ENCODE results near the gene YIPF6. TPM values are rescaled to one million over a fixed set of nuclear protein-coding genes. Genes with fewer than 3 reads are reported as not detected.

The YIPF6 gene
- total RNA-seq (2011; cell fraction: chromatin; rRNA removed; ENCODE audit: low replicate concordance), result 22.5 and 60.7 TPM in 2 replicates
- 18.8 and 20.0 TPM in 2 replicates for total RNA-seq (2011; cell fraction: nucleolus; rRNA removed)
- 38.9 and 76.5 TPM in 2 replicates for total RNA-seq (2011; cell fraction: nucleoplasm; rRNA removed)
- 7.7 and 10.7 TPM in 2 replicates for total RNA-seq (2014; rRNA removed)
- 25.8 and 30.3 TPM in 2 replicates for total RNA-seq (2014; rRNA removed; fragmentation: Illumina TruSeq; extraction: Trizol)
- total RNA-seq (2015; rRNA removed; fragmentation: Illumina TruSeq; extraction: Trizol), result 12.0 and 14.1 TPM in 2 replicates
- 22.4 and 26.5 TPM in 2 replicates for total RNA-seq (2021)
- polyA plus RNA-seq (2011; rRNA removed), result 29.1 and 32.1 TPM in 2 replicates
- polyA plus RNA-seq (2011; cell fraction: cytosol; rRNA removed), result 10.4 and 24.0 TPM in 2 replicates
- polyA plus RNA-seq (2011; cell fraction: nucleus; rRNA removed), result 17.6 and 24.1 TPM in 2 replicates
- 11.5 and 13.9 TPM in 2 replicates for polyA plus RNA-seq (2012)
- 14.3 and 15.6 TPM in 2 replicates for polyA plus RNA-seq (2014; fragmentation: Illumina TruSeq; extraction: Trizol)
- 10 to 100 TPM; 31.3 to 44.2 TPM for polyA plus RNA-seq (2014; fragmentation: Nextera tagmentation; extraction: Ambion mirVana)
- polyA plus RNA-seq (2014; rRNA removed), result 10.3 and 12.8 TPM in 2 replicates
- 18.1 and 20.2 TPM in 2 replicates for polyA minus RNA-seq (2011; rRNA and poly(A)+ RNA removed)
- polyA minus RNA-seq (2011; cell fraction: cytosol; rRNA and poly(A)+ RNA removed), result 6.5 and 9.6 TPM in 2 replicates
- polyA minus RNA-seq (2011; cell fraction: nucleus; rRNA and poly(A)+ RNA removed), result 9.6 and 15.7 TPM in 2 replicates
- percentile 82 among the genes with signal in this experiment for Bru-seq, nascent RNA
- BruChase-seq, experiment 1, labeled RNA remaining after a 2-hour chase, result percentile 88 among the genes with signal in this experiment
- percentile 89 among the genes with signal in this experiment for BruChase-seq, experiment 2, labeled RNA remaining after a 6-hour chase
- long read RNA-seq, experiment 1, full-length matches to known transcripts, result 50 of 66 reads
- long read RNA-seq, experiment 1, partial matches to known transcripts, result 3 of 66 reads
- long read RNA-seq, experiment 1, other reads (novel, unspliced or antisense), result 13 of 66 reads
- long read RNA-seq, experiment 2, full-length matches to known transcripts, result 6 of 23 reads
- long read RNA-seq, experiment 2, partial matches to known transcripts, result 3 of 23 reads
- long read RNA-seq, experiment 2, other reads (novel, unspliced or antisense), result 14 of 23 reads
- long read RNA-seq, experiment 3, full-length matches to known transcripts, result 28 of 29 reads
- long read RNA-seq, experiment 3, partial matches to known transcripts, result 0 of 29 reads
- long read RNA-seq, experiment 3, other reads (novel, unspliced or antisense), result 1 of 29 reads

- Histone ChIP-seq H3K27ac (ENCODE audit: extremely low read depth, low read depth, low read length) (peak within 1 kb of the TSS; percentile 98), H3K36me3 (ENCODE audit: control insufficient read depth, insufficient read depth, low read length) (peaks cover 21% of the 10 kb centered on the region; the same call in 2 of the 3 replicates), H4K20me1 (replicated peaks; ENCODE audit: control insufficient read depth, insufficient read depth, low read length) (no peaks in the 10 kb centered on the region; the same call in 1 of the 2 replicates), H3K9me1 (ENCODE audit: control insufficient read depth, insufficient read depth, low read length) (peaks cover 2% of the 10 kb centered on the region), H3K79me2 (ENCODE audit: control insufficient read depth, insufficient read depth, low read length) (peaks cover 58% of the 10 kb centered on the region), H3K4me2 (ENCODE audit: insufficient read depth, low read length) (peak within 1 kb of the TSS; percentile 94), H3K9ac (ENCODE audit: insufficient read depth in 1 of 2, low read depth in 2 of 2, low read length in 2 of 2) (peak within 1 kb of the TSS; percentile 98 to 99), H3K4me3 (peak within 1 kb of the TSS; percentile 88), H3K4me1 (replicated peaks in 1 of 2; ENCODE audit: control insufficient read depth in 2 of 2, insufficient read depth in 2 of 2, low read length in 2 of 2) (peaks cover 0 to 14% of the 10 kb centered on the region in 2 experiments; a peak in 4 of 5 replicates), H3K27me3 (ENCODE audit: control insufficient read depth in 2 of 2, insufficient read depth in 2 of 2, low read length in 2 of 2) (no peaks in the 10 kb centered on the region), H2AFZ (ENCODE audit: low read depth, low read length) (peak within 1 kb of the TSS; percentile 98), H3K9me3 (replicated peaks; ENCODE audit: control insufficient read depth, insufficient read depth, low read depth, low read length) (no peaks in the 10 kb centered on the region)
- WGBS (ENCODE audit: insufficient coverage, low coverage, missing lambda C conversion rate), result under 1% methylated on average over 28 of the region's 68 CpGs
- POLR2A ChIA-PET, result interaction anchor here (0.6 to 1.1 kb wide), 5 partner anchors 11 to 311 kb away, joined by 3 to 5 read pairs (median 4); no protein-coding TSS in a partner anchor
- FAIRE-seq (peak; percentile 87), DNase-seq (ENCODE audit: extremely low read depth in 1 of 4, low spot score in 3 of 4) (peak; percentile 74 to 88 (median 77)), ATAC-seq (peak; percentile 97)
- CTCF ChIA-PET (ENCODE audit: low intra/inter-chr PET ratio), result no interaction called here
- no TSS peak for BruUV-seq (replicated peaks)
- in situ Hi-C loops (cut with MboI) (no loop called here), intact Hi-C loops (cut with micrococcal nuclease) (loop anchor here (10.0 kb wide), 1 partner anchor 304 kb away; no protein-coding TSS in a partner anchor)
- TF ChIP-seq ILF3 (IDR thresholded peaks at IDR 0.05; ENCODE audit: borderline replicate concordance) (no peak), HINFP (tag; conservative IDR thresholded peaks at IDR 0.05; ENCODE audit: low read depth) (no peak), ZNF311 (CRISPR knock-in tag; IDR thresholded peaks at IDR 0.05) (no peak), L3MBTL2 (IDR thresholded peaks at IDR 0.05) (peak; percentile 47; the same call in 1 of the 2 replicates), BCOR (IDR thresholded peaks at IDR 0.05) (no peak), ZNF232 (CRISPR knock-in tag; IDR thresholded peaks at IDR 0.05) (no peak), MCM2 (IDR thresholded peaks at IDR 0.05; ENCODE audit: low read depth) (no peak), PRMT5 (CRISPR knock-in tag; IDR thresholded peaks at IDR 0.05) (no peak), HNRNPK (IDR thresholded peaks at IDR 0.05; ENCODE audit: low read depth, low read length, poor library complexity, severe bottlenecking) (no peak), ZNF133 (CRISPR knock-in tag; IDR thresholded peaks at IDR 0.05) (no peak), MYBL2 (IDR thresholded peaks at IDR 0.05; ENCODE audit: low read depth) (no peak), MYBL2 (CRISPR knock-in tag; IDR thresholded peaks at IDR 0.05; ENCODE audit: borderline replicate concordance) (no peak), NFYB (IDR thresholded peaks at IDR 0.05; ENCODE audit: extremely low read depth, insufficient read length) (no peak), TBL1XR1 (IDR thresholded peaks at IDR 0.05; ENCODE audit: low read length in 2 of 2) (peak in 1 of 2 experiments; percentile 70; a peak in 2 of 4 replicates), MYNN (IDR thresholded peaks at IDR 0.05) (no peak), MYNN (CRISPR knock-in tag; IDR thresholded peaks at IDR 0.05) (no peak), ZNF124 (CRISPR knock-in tag; IDR thresholded peaks at IDR 0.05) (no peak)
Measured at GRCh38 chrX:68498508-68499379, at the start of gene YIPF6. Gene YIPF6, plus strand, starts transcription at chrX:68499051. Its CDS starts 16 bp downstream, at chrX:68499067.

Measured in K562 (cell line).